ENCODE data around the gene COL6A5. TPM values are rescaled to one million over a fixed set of nuclear protein-coding genes. Genes with fewer than 3 reads are reported as not detected.
A peak's percentile ranks its signal among the peaks of the same experiment; 100 is the strongest.
"Not testable (repeated sequence)": the region's sequence is repeated elsewhere in the genome, so short reads cannot be mapped to it uniquely, and the experiment has no call there.

Gene COL6A5
- total and polyA plus RNA-seq, 2 experiments from 2014 or later: 0.03 to 0.05 TPM

DNA sequence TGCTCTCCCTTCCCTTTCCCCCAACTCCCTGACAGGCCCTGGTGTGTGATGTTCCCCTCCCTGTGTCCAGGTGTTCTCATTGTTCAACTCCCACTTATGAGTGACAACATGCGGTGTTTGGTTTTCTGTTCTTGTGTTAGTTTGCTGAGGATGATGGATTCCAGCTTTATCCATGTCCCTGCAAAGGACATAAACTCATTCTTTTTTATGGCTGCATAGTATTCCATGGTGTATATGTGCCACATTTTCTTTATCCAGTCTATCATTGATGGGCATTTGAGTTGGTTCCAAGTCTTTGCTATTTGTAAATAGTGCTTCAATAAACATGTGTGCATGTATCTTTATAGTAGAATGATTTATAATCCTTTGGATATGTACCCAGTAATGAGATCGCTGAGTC is 2.8 kb downstream of the COL6A5 start:
- H3K4me1 ChIP-seq (ENCODE audit: insufficient read depth): peaks cover 10% of the 10 kb centered on the region; the same call in 1 of the 2 replicates
- H2AFZ ChIP-seq; H3K4me1 Mint-ChIP-seq; H3K4me3 ChIP-seq; H3F3A ChIP-seq (replicated peaks; ENCODE audit: low read depth); H3K9me3 Mint-ChIP-seq; H3K4me3 Mint-ChIP-seq; DNase-seq (ENCODE audit: low spot score); H3K4me2 ChIP-seq; H3K36me3 ChIP-seq (ENCODE audit: insufficient read depth); H3K79me2 ChIP-seq (replicated peaks; ENCODE audit: insufficient read depth); H3K9me2 ChIP-seq (ENCODE audit: insufficient read depth); ATAC-seq; H3K27ac ChIP-seq (ENCODE audit: low read depth); H4K20me1 ChIP-seq (replicated peaks; ENCODE audit: insufficient read depth); H3K36me3 Mint-ChIP-seq (ENCODE audit: low read depth); H3K27ac Mint-ChIP-seq: not testable (repeated sequence)
- peaks cover 42% of the 10 kb centered on the region for H3K27me3 ChIP-seq (ENCODE audit: insufficient read depth)
- H3K27me3 Mint-ChIP-seq (ENCODE audit: insufficient read depth, low read depth, poor library complexity): peaks cover 15% of the 10 kb centered on the region

DNA sequence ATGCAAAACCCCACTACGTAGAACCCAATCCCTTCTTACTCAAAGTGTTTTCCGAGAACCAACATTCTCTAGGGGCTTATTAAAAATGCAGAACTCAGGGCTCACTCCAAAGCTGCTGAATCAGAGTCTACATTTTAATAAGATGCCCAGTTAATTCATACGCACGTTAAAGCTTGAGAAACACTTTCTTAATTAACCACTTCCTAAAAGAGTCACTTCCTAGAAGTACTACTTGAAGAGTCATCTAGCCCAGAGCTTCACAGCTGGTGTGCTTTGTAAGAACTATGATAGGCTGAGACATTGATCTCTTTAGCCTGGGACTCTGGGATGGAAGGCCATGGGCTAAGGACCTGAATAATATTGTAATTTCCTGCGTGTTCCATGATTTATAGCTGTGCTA is 9.0 kb downstream of the COL6A5 start:
- Histone ChIP-seq H4K20me1 (replicated peaks; ENCODE audit: insufficient read depth) (no peaks in the 10 kb centered on the region), H3K27ac (ENCODE audit: low read depth) (no peak overlapping the region), H3K4me1 (ENCODE audit: insufficient read depth) (no peaks in the 10 kb centered on the region), H3K4me3 (no peak overlapping the region), H3F3A (replicated peaks; ENCODE audit: low read depth) (no peaks in the 10 kb centered on the region), H2AFZ (no peak overlapping the region), H3K4me2 (no peak overlapping the region), H3K9me2 (ENCODE audit: insufficient read depth) (peaks cover 3% of the 10 kb centered on the region; the same call in 1 of the 2 replicates), H3K27me3 (ENCODE audit: insufficient read depth) (no peaks in the 10 kb centered on the region), H3K79me2 (replicated peaks; ENCODE audit: insufficient read depth) (no peaks in the 10 kb centered on the region), H3K36me3 (ENCODE audit: insufficient read depth) (no peaks in the 10 kb centered on the region)
- no peaks in the 10 kb centered on the region for H3K4me1 Mint-ChIP-seq
- DNase-seq (ENCODE audit: low spot score) (peak; percentile 3), ATAC-seq (peak; percentile 38; the same call in 2 of the 3 replicates)
- TF ChIP-seq, protein P1, sequence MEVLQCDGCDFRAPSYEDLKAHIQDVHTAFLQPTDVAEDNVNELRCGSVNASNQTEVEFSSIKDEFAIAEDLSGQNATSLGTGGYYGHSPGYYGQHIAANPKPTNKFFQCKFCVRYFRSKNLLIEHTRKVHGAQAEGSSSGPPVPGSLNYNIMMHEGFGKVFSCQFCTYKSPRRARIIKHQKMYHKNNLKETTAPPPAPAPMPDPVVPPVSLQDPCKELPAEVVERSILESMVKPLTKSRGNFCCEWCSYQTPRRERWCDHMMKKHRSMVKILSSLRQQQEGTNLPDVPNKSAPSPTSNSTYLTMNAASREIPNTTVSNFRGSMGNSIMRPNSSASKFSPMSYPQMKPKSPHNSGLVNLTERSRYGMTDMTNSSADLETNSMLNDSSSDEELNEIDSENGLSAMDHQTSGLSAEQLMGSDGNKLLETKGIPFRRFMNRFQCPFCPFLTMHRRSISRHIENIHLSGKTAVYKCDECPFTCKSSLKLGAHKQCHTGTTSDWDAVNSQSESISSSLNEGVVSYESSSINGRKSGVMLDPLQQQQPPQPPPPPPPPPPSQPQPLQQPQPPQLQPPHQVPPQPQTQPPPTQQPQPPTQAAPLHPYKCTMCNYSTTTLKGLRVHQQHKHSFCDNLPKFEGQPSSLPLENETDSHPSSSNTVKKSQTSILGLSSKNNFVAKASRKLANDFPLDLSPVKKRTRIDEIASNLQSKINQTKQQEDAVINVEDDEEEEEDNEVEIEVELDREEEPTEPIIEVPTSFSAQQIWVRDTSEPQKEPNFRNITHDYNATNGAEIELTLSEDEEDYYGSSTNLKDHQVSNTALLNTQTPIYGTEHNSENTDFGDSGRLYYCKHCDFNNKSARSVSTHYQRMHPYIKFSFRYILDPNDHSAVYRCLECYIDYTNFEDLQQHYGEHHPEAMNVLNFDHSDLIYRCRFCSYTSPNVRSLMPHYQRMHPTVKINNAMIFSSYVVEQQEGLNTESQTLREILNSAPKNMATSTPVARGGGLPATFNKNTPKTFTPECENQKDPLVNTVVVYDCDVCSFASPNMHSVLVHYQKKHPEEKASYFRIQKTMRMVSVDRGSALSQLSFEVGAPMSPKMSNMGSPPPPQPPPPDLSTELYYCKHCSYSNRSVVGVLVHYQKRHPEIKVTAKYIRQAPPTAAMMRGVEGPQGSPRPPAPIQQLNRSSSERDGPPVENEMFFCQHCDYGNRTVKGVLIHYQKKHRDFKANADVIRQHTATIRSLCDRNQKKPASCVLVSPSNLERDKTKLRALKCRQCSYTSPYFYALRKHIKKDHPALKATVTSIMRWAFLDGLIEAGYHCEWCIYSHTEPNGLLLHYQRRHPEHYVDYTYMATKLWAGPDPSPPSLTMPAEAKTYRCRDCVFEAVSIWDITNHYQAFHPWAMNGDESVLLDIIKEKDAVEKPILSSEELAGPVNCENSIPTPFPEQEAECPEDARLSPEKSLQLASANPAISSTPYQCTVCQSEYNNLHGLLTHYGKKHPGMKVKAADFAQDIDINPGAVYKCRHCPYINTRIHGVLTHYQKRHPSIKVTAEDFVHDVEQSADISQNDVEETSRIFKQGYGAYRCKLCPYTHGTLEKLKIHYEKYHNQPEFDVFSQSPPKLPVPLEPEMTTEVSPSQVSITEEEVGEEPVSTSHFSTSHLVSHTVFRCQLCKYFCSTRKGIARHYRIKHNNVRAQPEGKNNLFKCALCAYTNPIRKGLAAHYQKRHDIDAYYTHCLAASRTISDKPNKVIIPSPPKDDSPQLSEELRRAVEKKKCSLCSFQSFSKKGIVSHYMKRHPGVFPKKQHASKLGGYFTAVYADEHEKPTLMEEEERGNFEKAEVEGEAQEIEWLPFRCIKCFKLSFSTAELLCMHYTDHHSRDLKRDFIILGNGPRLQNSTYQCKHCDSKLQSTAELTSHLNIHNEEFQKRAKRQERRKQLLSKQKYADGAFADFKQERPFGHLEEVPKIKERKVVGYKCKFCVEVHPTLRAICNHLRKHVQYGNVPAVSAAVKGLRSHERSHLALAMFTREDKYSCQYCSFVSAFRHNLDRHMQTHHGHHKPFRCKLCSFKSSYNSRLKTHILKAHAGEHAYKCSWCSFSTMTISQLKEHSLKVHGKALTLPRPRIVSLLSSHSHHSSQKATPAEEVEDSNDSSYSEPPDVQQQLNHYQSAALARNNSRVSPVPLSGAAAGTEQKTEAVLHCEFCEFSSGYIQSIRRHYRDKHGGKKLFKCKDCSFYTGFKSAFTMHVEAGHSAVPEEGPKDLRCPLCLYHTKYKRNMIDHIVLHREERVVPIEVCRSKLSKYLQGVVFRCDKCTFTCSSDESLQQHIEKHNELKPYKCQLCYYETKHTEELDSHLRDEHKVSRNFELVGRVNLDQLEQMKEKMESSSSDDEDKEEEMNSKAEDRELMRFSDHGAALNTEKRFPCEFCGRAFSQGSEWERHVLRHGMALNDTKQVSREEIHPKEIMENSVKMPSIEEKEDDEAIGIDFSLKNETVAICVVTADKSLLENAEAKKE (CRISPR knock-in tag; IDR thresholded peaks at IDR 0.05): no peak
- no peak for TF ChIP-seq CREB1 (CRISPR knock-in tag; IDR thresholded peaks at IDR 0.05; ENCODE audit: low read depth)
- no peak for TF ChIP-seq EZH2phosphoT487 (IDR thresholded peaks at IDR 0.05; ENCODE audit: unreplicated experiment)
- no peak for TF ChIP-seq ZNF114 (CRISPR knock-in tag; IDR thresholded peaks at IDR 0.05)
- TF ChIP-seq POLR2AphosphoS5 (IDR thresholded peaks at IDR 0.05; ENCODE audit: low read depth): no peak
- TF ChIP-seq STAT1 (IDR thresholded peaks at IDR 0.05; ENCODE audit: unreplicated experiment): no peak
- no peak for TF ChIP-seq JUNB (IDR thresholded peaks at IDR 0.05; ENCODE audit: unreplicated experiment)
- TF ChIP-seq ZNF331 (CRISPR knock-in tag; IDR thresholded peaks at IDR 0.05; ENCODE audit: low read depth): no peak
- TF ChIP-seq, protein P2, sequence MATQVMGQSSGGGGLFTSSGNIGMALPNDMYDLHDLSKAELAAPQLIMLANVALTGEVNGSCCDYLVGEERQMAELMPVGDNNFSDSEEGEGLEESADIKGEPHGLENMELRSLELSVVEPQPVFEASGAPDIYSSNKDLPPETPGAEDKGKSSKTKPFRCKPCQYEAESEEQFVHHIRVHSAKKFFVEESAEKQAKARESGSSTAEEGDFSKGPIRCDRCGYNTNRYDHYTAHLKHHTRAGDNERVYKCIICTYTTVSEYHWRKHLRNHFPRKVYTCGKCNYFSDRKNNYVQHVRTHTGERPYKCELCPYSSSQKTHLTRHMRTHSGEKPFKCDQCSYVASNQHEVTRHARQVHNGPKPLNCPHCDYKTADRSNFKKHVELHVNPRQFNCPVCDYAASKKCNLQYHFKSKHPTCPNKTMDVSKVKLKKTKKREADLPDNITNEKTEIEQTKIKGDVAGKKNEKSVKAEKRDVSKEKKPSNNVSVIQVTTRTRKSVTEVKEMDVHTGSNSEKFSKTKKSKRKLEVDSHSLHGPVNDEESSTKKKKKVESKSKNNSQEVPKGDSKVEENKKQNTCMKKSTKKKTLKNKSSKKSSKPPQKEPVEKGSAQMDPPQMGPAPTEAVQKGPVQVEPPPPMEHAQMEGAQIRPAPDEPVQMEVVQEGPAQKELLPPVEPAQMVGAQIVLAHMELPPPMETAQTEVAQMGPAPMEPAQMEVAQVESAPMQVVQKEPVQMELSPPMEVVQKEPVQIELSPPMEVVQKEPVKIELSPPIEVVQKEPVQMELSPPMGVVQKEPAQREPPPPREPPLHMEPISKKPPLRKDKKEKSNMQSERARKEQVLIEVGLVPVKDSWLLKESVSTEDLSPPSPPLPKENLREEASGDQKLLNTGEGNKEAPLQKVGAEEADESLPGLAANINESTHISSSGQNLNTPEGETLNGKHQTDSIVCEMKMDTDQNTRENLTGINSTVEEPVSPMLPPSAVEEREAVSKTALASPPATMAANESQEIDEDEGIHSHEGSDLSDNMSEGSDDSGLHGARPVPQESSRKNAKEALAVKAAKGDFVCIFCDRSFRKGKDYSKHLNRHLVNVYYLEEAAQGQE (IDR thresholded peaks at IDR 0.05; ENCODE audit: unreplicated experiment): no peak
- TF ChIP-seq NANOG (IDR thresholded peaks at IDR 0.05; ENCODE audit: borderline replicate concordance): no peak
- TF ChIP-seq, protein P3, sequence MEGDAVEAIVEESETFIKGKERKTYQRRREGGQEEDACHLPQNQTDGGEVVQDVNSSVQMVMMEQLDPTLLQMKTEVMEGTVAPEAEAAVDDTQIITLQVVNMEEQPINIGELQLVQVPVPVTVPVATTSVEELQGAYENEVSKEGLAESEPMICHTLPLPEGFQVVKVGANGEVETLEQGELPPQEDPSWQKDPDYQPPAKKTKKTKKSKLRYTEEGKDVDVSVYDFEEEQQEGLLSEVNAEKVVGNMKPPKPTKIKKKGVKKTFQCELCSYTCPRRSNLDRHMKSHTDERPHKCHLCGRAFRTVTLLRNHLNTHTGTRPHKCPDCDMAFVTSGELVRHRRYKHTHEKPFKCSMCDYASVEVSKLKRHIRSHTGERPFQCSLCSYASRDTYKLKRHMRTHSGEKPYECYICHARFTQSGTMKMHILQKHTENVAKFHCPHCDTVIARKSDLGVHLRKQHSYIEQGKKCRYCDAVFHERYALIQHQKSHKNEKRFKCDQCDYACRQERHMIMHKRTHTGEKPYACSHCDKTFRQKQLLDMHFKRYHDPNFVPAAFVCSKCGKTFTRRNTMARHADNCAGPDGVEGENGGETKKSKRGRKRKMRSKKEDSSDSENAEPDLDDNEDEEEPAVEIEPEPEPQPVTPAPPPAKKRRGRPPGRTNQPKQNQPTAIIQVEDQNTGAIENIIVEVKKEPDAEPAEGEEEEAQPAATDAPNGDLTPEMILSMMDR (conservative IDR thresholded peaks at IDR 0.05; ENCODE audit: low read depth in 2 of 2): no peak
- no peaks in the 10 kb centered on the region for H3K36me3 Mint-ChIP-seq (ENCODE audit: low read depth)
- H3K27me3 Mint-ChIP-seq (ENCODE audit: insufficient read depth, low read depth, poor library complexity): no peaks in the 10 kb centered on the region
- H3K4me3 Mint-ChIP-seq: no peak overlapping the region
- H3K9me3 Mint-ChIP-seq: no peaks in the 10 kb centered on the region
- no peak overlapping the region for H3K27ac Mint-ChIP-seq
